ENCODE data around the gene CHST11. TPM values are rescaled to one million over a fixed set of nuclear protein-coding genes. Genes with fewer than 3 reads are reported as not detected.

The CHST11 gene
- total RNA-seq, 4 donors from 2014 or later, result 20.8 to 56.7 (median 26.5) TPM

DNA sequence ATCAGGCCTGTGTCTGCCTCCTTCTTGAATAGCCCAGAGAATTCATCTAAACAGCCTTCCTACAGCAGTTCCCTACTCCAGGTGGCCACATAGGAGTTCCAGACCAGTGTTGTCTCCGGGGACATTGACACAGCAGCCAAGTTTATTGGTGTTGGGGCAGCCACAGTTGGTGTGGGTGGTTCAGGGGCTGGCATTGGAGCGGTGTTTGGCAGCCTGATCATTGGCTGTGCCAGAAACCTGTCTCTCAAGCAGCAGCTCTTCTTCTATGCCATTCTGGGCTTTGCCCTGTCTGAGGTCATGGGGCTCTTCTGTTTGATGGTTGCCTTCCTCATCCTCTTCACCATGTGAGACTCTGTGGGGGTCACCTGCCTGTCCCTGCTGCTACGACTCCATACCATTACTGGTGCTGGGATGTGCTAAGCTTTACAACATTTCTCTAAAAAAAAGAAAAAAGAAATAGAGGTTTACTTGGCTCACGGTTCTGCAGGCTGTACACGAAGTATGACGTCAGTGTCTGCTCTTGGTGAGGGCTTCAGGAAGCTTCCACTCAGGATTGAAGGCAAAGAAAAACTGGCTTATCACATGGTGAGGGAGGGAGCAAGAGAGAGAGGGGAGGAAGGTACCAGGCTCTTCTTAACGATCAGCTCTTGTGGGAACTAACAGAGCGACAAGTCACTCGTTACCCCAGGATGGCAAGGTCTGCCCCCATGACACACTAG, 57.5 kb downstream of the CHST11 start:
- Histone ChIP-seq H3K9me3 (no peaks in the 10 kb centered on the region), H3K4me1 (peaks cover 0 to 17% (median 12%) of the 10 kb centered on the region in 4 donors), H3K27me3 (no peaks in the 10 kb centered on the region), H3K36me3 (no peaks in the 10 kb centered on the region), H3K4me3 (no peak overlapping the region), H3K27ac (no peak overlapping the region)
- WGBS, 2 donors, result 92 to 97% methylated on average over 9 of the region's 9 CpGs
- no peak for DNase-seq (ENCODE audit: low spot score in 2 of 2)
- no peak for TF ChIP-seq POLR2A (IDR thresholded peaks at IDR 0.05)
- TF ChIP-seq, protein P1, sequence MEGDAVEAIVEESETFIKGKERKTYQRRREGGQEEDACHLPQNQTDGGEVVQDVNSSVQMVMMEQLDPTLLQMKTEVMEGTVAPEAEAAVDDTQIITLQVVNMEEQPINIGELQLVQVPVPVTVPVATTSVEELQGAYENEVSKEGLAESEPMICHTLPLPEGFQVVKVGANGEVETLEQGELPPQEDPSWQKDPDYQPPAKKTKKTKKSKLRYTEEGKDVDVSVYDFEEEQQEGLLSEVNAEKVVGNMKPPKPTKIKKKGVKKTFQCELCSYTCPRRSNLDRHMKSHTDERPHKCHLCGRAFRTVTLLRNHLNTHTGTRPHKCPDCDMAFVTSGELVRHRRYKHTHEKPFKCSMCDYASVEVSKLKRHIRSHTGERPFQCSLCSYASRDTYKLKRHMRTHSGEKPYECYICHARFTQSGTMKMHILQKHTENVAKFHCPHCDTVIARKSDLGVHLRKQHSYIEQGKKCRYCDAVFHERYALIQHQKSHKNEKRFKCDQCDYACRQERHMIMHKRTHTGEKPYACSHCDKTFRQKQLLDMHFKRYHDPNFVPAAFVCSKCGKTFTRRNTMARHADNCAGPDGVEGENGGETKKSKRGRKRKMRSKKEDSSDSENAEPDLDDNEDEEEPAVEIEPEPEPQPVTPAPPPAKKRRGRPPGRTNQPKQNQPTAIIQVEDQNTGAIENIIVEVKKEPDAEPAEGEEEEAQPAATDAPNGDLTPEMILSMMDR (IDR thresholded peaks at IDR 0.05), result no peak
- no peak for TF ChIP-seq EP300 (IDR thresholded peaks at IDR 0.05)

DNA sequence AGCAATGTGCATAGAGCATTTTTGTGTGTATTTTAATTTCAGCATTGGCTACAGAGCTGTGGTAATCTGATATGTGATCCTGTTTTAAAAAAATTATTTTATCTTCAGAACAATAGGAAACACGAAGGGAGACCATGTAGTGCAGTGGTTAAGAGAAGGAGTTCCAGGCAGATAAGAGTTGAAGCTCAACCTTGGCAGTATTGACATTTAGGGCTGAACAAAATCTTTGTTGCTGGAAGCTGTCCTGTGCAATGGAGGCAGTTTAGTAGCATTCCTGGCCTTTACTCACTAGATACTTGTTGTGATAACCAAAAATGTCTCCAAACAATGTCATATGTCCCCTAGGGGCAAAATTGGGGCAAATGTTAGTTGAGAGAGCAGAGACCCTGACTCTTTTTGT, 59.2 kb downstream of the CHST11 start:
- Histone ChIP-seq H3K9me3 (no peaks in the 10 kb centered on the region), H3K4me1 (peaks cover 0 to 13% (median 4%) of the 10 kb centered on the region in 4 donors), H3K27ac (no peak overlapping the region), H3K36me3 (no peaks in the 10 kb centered on the region), H3K4me3 (no peak overlapping the region), H3K27me3 (no peaks in the 10 kb centered on the region)
- DNase-seq (ENCODE audit: low spot score in 2 of 2), result no peak
- 31 to 43% methylated on average over 1 of the region's 1 CpG for WGBS, 2 donors
- TF ChIP-seq POLR2A (IDR thresholded peaks at IDR 0.05) (no peak), EP300 (IDR thresholded peaks at IDR 0.05) (no peak)
- TF ChIP-seq, protein P1 (IDR thresholded peaks at IDR 0.05), result no peak

DNA sequence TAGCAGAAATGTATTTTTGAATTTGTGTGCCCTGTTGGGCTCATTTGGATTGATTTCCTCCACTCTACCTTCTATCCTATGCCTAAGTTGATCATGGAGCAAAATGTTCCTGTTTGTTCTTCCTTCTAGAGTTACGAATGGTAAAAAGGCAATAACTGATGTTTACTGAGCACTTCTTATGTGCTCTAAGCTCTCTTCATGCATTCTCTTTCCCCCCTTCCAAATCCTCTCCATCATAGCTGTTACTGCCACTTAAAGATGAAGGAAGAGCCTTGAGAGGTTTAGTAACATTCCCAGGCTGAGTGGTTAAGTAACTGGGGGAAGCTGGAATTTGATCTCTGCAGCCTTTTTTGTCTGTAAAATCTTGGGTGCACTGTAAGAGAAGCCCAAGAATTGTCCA, 60.1 kb downstream of the CHST11 start:
- Histone ChIP-seq H3K4me1 (peaks cover 0 to 12% (median 2%) of the 10 kb centered on the region in 4 donors), H3K4me3 (no peak overlapping the region), H3K36me3 (no peaks in the 10 kb centered on the region), H3K27me3 (no peaks in the 10 kb centered on the region), H3K9me3 (no peaks in the 10 kb centered on the region), H3K27ac (no peak overlapping the region)
- 86 to 95% methylated on average over 1 of the region's 1 CpG for WGBS, 2 donors
- TF ChIP-seq, protein P1 (IDR thresholded peaks at IDR 0.05), result no peak
- no peak for TF ChIP-seq POLR2A (IDR thresholded peaks at IDR 0.05)
- no peak for TF ChIP-seq EP300 (IDR thresholded peaks at IDR 0.05)
- DNase-seq (ENCODE audit: low spot score in 2 of 2), result no peak

DNA sequence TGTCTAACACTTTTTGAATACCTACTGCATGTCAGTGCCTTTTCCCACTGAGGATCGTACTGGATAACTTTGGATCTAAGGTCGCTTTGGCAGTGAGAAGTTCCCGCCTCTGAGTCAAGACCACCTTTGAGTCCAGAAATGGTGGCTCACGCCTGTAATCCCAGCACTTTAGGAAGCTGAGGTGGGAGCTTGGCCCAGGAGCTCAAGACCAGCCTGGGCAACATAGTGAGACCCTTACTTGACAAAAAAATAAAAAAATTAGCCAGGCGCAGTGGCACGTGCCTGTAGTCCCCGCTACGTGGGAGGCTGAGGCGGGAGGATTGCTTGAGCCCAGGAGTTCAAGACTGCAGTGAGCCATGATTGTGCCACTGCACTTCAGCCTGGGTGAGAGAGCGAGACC, 61.1 kb downstream of the CHST11 start:
- Histone ChIP-seq H3K36me3 (no peaks in the 10 kb centered on the region), H3K9me3 (no peaks in the 10 kb centered on the region), H3K4me1 (peaks cover 0 to 15% (median 6%) of the 10 kb centered on the region in 4 donors), H3K4me3 (no peak overlapping the region), H3K27ac (no peak overlapping the region), H3K27me3 (no peaks in the 10 kb centered on the region)
- no peak for DNase-seq (ENCODE audit: low spot score in 2 of 2)
- TF ChIP-seq, protein P1 (IDR thresholded peaks at IDR 0.05), result no peak
- TF ChIP-seq EP300 (IDR thresholded peaks at IDR 0.05) (no peak), POLR2A (IDR thresholded peaks at IDR 0.05) (no peak)
- 90 to 96% methylated on average over 10 of the region's 10 CpGs for WGBS, 2 donors

DNA sequence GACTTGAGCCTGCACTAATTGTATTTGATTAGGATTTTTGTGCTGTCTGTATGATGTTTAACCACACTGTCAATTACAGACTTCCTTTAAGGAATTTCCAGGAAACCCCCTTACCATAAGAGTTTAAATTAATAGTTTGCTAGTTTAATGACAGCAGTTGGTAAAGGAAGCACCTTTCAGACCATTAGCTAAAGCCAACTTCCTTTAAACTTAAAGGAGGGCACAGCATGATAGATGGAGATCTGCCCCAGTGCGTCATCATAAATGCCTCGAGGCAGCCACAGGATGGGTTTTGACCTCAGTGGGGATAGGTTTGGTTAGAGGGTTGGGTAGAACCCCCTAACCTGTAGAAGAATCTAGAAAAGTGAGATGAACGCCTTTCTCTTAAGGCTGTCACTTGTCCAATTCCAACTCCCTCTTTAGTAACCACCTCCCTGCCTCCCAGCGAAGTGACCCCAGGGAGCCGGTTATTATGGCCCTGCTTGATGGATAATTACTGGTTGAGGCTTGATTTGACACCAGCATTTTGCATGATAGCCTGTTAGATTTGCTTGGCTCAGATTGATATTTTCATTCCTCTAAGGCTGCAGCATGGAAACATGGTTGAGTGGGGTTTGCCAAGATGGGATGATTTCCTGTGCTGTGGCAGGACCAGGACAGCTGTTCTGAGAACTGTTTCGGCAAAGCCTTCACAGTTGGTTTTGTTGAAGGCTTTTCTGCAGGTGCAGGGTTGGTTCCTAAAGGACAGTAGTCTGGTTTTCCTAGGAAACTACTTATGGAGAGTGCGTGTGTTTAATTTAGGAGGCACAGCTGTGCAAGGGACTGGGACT, 62.7 kb downstream of the CHST11 start:
- Histone ChIP-seq H3K27me3 (no peaks in the 10 kb centered on the region), H3K27ac (no peak overlapping the region), H3K4me1 (peaks cover 0 to 30% (median 21%) of the 10 kb centered on the region in 4 donors), H3K4me3 (no peak overlapping the region), H3K36me3 (no peaks in the 10 kb centered on the region), H3K9me3 (no peaks in the 10 kb centered on the region)
- DNase-seq (ENCODE audit: low spot score in 2 of 2), result no peak
- 74 to 76% methylated on average over 7 of the region's 7 CpGs for WGBS, 2 donors
- TF ChIP-seq, protein P1 (IDR thresholded peaks at IDR 0.05), result no peak
- TF ChIP-seq POLR2A (IDR thresholded peaks at IDR 0.05) (no peak), EP300 (IDR thresholded peaks at IDR 0.05) (no peak)
